HUES6 (cell line): ENCODE measurements around the gene DGKE.

ENCODE experiments used
- H3K27ac ChIP-seq: 2 replicates; pipeline ENCODE4 v1.7.0; 2013; ENCODE audit warnings: low read depth, mild to moderate bottlenecking, low read length, inconsistent platforms
- H3K27me3 ChIP-seq: 2 replicates; pipeline ENCODE4 v1.6.1; 2013; ENCODE audit warnings: low read length; ENCODE audit not compliant: control insufficient read depth, insufficient read depth
- H3K36me3 ChIP-seq: 2 replicates; pipeline ENCODE4 v1.6.1; 2013; ENCODE audit warnings: low read length; ENCODE audit not compliant: control insufficient read depth, insufficient read depth
- H3K4me1 ChIP-seq: 2 replicates; pipeline ENCODE4 v1.6.1; 2013; ENCODE audit warnings: low read length; ENCODE audit not compliant: control insufficient read depth, insufficient read depth
- H3K4me3 ChIP-seq: 2 replicates; pipeline ENCODE4 v1.5.1; 2013; ENCODE audit warnings: low read depth, low read length
- H3K9ac ChIP-seq: one replicate; pipeline ENCODE4 v1.6.1; 2013; ENCODE audit warnings: mild to moderate bottlenecking, low read length
- H3K9me3 ChIP-seq: 2 replicates; pipeline ENCODE4 v1.6.1; 2013; ENCODE audit warnings: low read depth, low read length; ENCODE audit not compliant: control insufficient read depth, insufficient read depth

Gene DGKE

GRCh38 chr17:56887552-56888467, 53.9 kb downstream of the DGKE start:
- no peak overlapping the region for H3K27ac ChIP-seq
- H3K27me3 ChIP-seq = no peaks in the 10 kb centered on the region
- H3K36me3 ChIP-seq = peaks cover 35% of the 10 kb centered on the region
- no peaks in the 10 kb centered on the region for H3K4me1 ChIP-seq
- peaks cover 25% of the 10 kb centered on the region for H3K9me3 ChIP-seq
- no peak overlapping the region for H3K9ac ChIP-seq
- no peak overlapping the region for H3K4me3 ChIP-seq

- Histone ChIP-seq H3K36me3 (peaks cover 54% of the 10 kb centered on the region), H3K27me3 (no peaks in the 10 kb centered on the region), H3K4me1 (no peaks in the 10 kb centered on the region), H3K27ac (no peak overlapping the region), H3K9ac (no peak overlapping the region), H3K9me3 (peaks cover 25% of the 10 kb centered on the region), H3K4me3 (no peak overlapping the region)
These were observed 56.4 kb downstream of the DGKE start for GRCh38 chr17:56890390-56890789.

GRCh38 chr17:56890906-56891674, 57.1 kb downstream of the DGKE start:
- H3K9ac ChIP-seq = no peak overlapping the region
- H3K4me1 ChIP-seq = peaks cover 4% of the 10 kb centered on the region; the same call in 1 of the 2 replicates
- peaks cover 25% of the 10 kb centered on the region for H3K9me3 ChIP-seq
- no peak overlapping the region for H3K27ac ChIP-seq
- H3K27me3 ChIP-seq = no peaks in the 10 kb centered on the region
- H3K4me3 ChIP-seq = no peak overlapping the region
- peaks cover 57% of the 10 kb centered on the region for H3K36me3 ChIP-seq

- Histone ChIP-seq H3K9ac (no peak overlapping the region), H3K27me3 (no peaks in the 10 kb centered on the region), H3K9me3 (peaks cover 22% of the 10 kb centered on the region), H3K27ac (no peak overlapping the region), H3K4me3 (no peak overlapping the region), H3K4me1 (peaks cover 5% of the 10 kb centered on the region; the same call in 1 of the 2 replicates), H3K36me3 (peaks cover 57% of the 10 kb centered on the region)
These were observed 57.8 kb downstream of the DGKE start for GRCh38 chr17:56891751-56892150.

GRCh38 chr17:56892333-56892732, 58.4 kb downstream of the DGKE start:
- Histone ChIP-seq H3K27me3 (no peaks in the 10 kb centered on the region), H3K9ac (no peak overlapping the region), H3K4me1 (peaks cover 5% of the 10 kb centered on the region; the same call in 1 of the 2 replicates), H3K27ac (no peak overlapping the region), H3K36me3 (peaks cover 58% of the 10 kb centered on the region), H3K4me3 (no peak overlapping the region), H3K9me3 (peaks cover 19% of the 10 kb centered on the region)

- Histone ChIP-seq H3K36me3 (peaks cover 66% of the 10 kb centered on the region), H3K4me3 (no peak overlapping the region), H3K9ac (no peak overlapping the region), H3K27ac (no peak overlapping the region), H3K4me1 (peaks cover 5% of the 10 kb centered on the region; the same call in 1 of the 2 replicates), H3K9me3 (peaks cover 8% of the 10 kb centered on the region), H3K27me3 (no peaks in the 10 kb centered on the region)
These were observed 59.6 kb downstream of the DGKE start for GRCh38 chr17:56893503-56893902.

GRCh38 chr17:56894859-56895455, 61.0 kb downstream of the DGKE start:
- no peaks in the 10 kb centered on the region for H3K27me3 ChIP-seq
- H3K27ac ChIP-seq = no peak overlapping the region
- H3K4me1 ChIP-seq = peaks cover 5% of the 10 kb centered on the region; the same call in 1 of the 2 replicates
- peaks cover 72% of the 10 kb centered on the region for H3K36me3 ChIP-seq
- H3K4me3 ChIP-seq = no peak overlapping the region
- H3K9ac ChIP-seq = no peak overlapping the region
- no peaks in the 10 kb centered on the region for H3K9me3 ChIP-seq

- H3K27me3 ChIP-seq = no peaks in the 10 kb centered on the region
- no peak overlapping the region for H3K27ac ChIP-seq
- H3K4me1 ChIP-seq = peaks cover 5% of the 10 kb centered on the region; the same call in 1 of the 2 replicates
- H3K4me3 ChIP-seq = no peak overlapping the region
- H3K9me3 ChIP-seq = no peaks in the 10 kb centered on the region
- no peak overlapping the region for H3K9ac ChIP-seq
- peaks cover 74% of the 10 kb centered on the region for H3K36me3 ChIP-seq
These were observed 62.4 kb downstream of the DGKE start for GRCh38 chr17:56896217-56896967.

GRCh38 chr17:56896968-56897359, 63.0 kb downstream of the DGKE start:
- H3K9me3 ChIP-seq = no peaks in the 10 kb centered on the region
- peaks cover 74% of the 10 kb centered on the region for H3K36me3 ChIP-seq
- H3K9ac ChIP-seq = no peak overlapping the region
- H3K4me3 ChIP-seq = no peak overlapping the region
- peaks cover 5% of the 10 kb centered on the region; the same call in 1 of the 2 replicates for H3K4me1 ChIP-seq
- H3K27me3 ChIP-seq = no peaks in the 10 kb centered on the region
- H3K27ac ChIP-seq = no peak overlapping the region

- Histone ChIP-seq H3K36me3 (peaks cover 74% of the 10 kb centered on the region), H3K9ac (no peak overlapping the region), H3K9me3 (no peaks in the 10 kb centered on the region), H3K4me3 (no peak overlapping the region), H3K27me3 (no peaks in the 10 kb centered on the region), H3K27ac (no peak overlapping the region), H3K4me1 (peaks cover 5% of the 10 kb centered on the region; the same call in 1 of the 2 replicates)
These were observed 63.9 kb downstream of the DGKE start for GRCh38 chr17:56897646-56898424.
